Caco-2 (cell line): Measurements from ENCODE around the gene HLCS. TPM values are rescaled to one million over a fixed set of nuclear protein-coding genes. Genes with fewer than 3 reads are reported as not detected.

Experiments
- BruUV-seq: library from RNA; stranded (reverse); fragments of 400-500 nt; replicated peaks from 2 replicates; lab custom pipeline; 2021; lab: Mats Ljungman, UMichigan
- CTCF ChIA-PET: fragments of 300-600 bp; sonication (Branson Sonifier 250); formaldehyde crosslinking; loops from one replicate; lab custom pipeline; 2022; ENCODE audit warnings: antibody characterized with exemption; lab: Charles Lee
- POLR2A ChIA-PET: fragments of 300-600 bp; sonication (Branson Sonifier 250); formaldehyde crosslinking; loops from one replicate; lab custom pipeline; 2022; ENCODE audit warnings: antibody characterized with exemption; lab: Charles Lee
- DNase-seq, 2 experiments: peaks; one replicate each; pipeline versions ENCODE4 v3.0.0 to v3.0.0-alpha.2; 2020 to 2022
- H3K27me3 ChIP-seq: replicated peaks from 2 replicates; pipeline ENCODE4 v1.6.0; 2011; ENCODE audit warnings: low read length; ENCODE audit not compliant: control insufficient read depth, insufficient read depth
- H3K36me3 ChIP-seq: 2 replicates; pipeline ENCODE4 v1.5.1; 2011; ENCODE audit warnings: low read length; ENCODE audit not compliant: control insufficient read depth, insufficient read depth
- H3K4me1 ChIP-seq: fragments of 250-450 bp; sonication (Bioruptor Pico); 2 replicates; pipeline ENCODE4 v1.5.1; 2020; ENCODE audit warnings: mild to moderate bottlenecking
- H3K4me3 ChIP-seq: 2 replicates; pipeline ENCODE4 v1.5.1; 2011; ENCODE audit warnings: low read depth, mild to moderate bottlenecking, control low read depth, low read length
- H3K9me3 ChIP-seq: fragments of 250-450 bp; sonication (Bioruptor Pico); 2 replicates; pipeline ENCODE4 v1.5.1; 2020; ENCODE audit warnings: mild to moderate bottlenecking, moderate library complexity
- H3K27ac Mint-ChIP-seq: one replicate; pipeline ENCODE4 v1.8.0; 2022; ENCODE audit warnings: mixed read lengths; ENCODE audit not compliant: unreplicated experiment
- H3K27me3 Mint-ChIP-seq: one replicate; pipeline ENCODE4 v1.8.0; 2022; ENCODE audit warnings: mixed read lengths; ENCODE audit not compliant: insufficient read depth, unreplicated experiment
- H3K36me3 Mint-ChIP-seq: one replicate; pipeline ENCODE4 v1.8.0; 2022; ENCODE audit warnings: mild to moderate bottlenecking, mixed read lengths; ENCODE audit not compliant: insufficient read depth, unreplicated experiment
- H3K4me1 Mint-ChIP-seq: one replicate; pipeline ENCODE4 v1.8.0; 2022; ENCODE audit warnings: low read depth, mixed read lengths; ENCODE audit not compliant: unreplicated experiment
- H3K4me3 Mint-ChIP-seq: one replicate; pipeline ENCODE4 v1.8.0; 2022; ENCODE audit warnings: mild to moderate bottlenecking, moderate library complexity, mixed read lengths; ENCODE audit not compliant: unreplicated experiment
- H3K9me3 Mint-ChIP-seq: one replicate; pipeline ENCODE4 v1.8.0; 2022; ENCODE audit warnings: mixed read lengths; ENCODE audit not compliant: unreplicated experiment
- CTCF ChIP-seq, 2 experiments: fragments of 200-600 bp in 1 of 2; IDR thresholded peaks; 1 replicate in 1 of 2; 2 replicates in 1 of 2; pipeline versions ENCODE4 v1.5.1 to v1.8.0; 2011 to 2022; ENCODE audit warnings: antibody characterized with exemption in 1 of 2, control low read depth in 1 of 2, inconsistent platforms in 1 of 2, low read depth in 1 of 2, low read length in 1 of 2, mild to moderate bottlenecking in 1 of 2, moderate library complexity in 1 of 2; ENCODE audit not compliant: insufficient read depth in 1 of 2, severe bottlenecking in 1 of 2, unreplicated experiment in 1 of 2
- intact Hi-C: fragments of 100-400 bp; cut with micrococcal nuclease; formaldehyde crosslinking; loops from one replicate; pipeline ENCODE4 v1.10.0; 2022; ENCODE audit not compliant: unreplicated experiment
- total RNA-seq: library from RNA; stranded (reverse); gene quantifications from 2 replicates; pipeline ENCODE4 v1.2.3, GENCODE V29; 2022

Gene HLCS
- total RNA-seq, 1 experiment from 2014 or later: 26.2 TPM

GRCh38 chr21:36964827-36965719 lies 1.4 kb downstream of the HLCS start:
- no peaks in the 10 kb centered on the region for H3K9me3 Mint-ChIP-seq
- POLR2A ChIA-PET: interaction anchor here (0.6 to 1.0 kb wide), 2 partner anchors 12 to 439 kb away, joined by 4 to 7 read pairs; no protein-coding TSS in a partner anchor
- no peaks in the 10 kb centered on the region for H3K27me3 Mint-ChIP-seq
- Histone ChIP-seq H3K4me1 (peaks cover 26% of the 10 kb centered on the region), H3K36me3 (no peaks in the 10 kb centered on the region), H3K4me3 (peak overlapping the region; percentile 63), H3K9me3 (no peaks in the 10 kb centered on the region), H3K27me3 (no peaks in the 10 kb centered on the region)
- H3K36me3 Mint-ChIP-seq: peaks cover 32% of the 10 kb centered on the region
- BruUV-seq: TSS peak; percentile 61
- peak overlapping the region; percentile 98 for H3K27ac Mint-ChIP-seq
- intact Hi-C loops: loop anchor here (5.0 kb wide), 1 partner anchor 402 kb away; the partner anchor contains the start of gene DYRK1A
- H3K4me1 Mint-ChIP-seq: peaks cover 10% of the 10 kb centered on the region
- CTCF ChIA-PET: interaction anchor here (0.5 to 3.0 kb wide), 4 partner anchors 12 to 702 kb away, joined by 3 to 22 read pairs (median 4); no protein-coding TSS in a partner anchor
- peak overlapping the region; percentile 90 for H3K4me3 Mint-ChIP-seq
- DNase-seq: no peak
- no peak for TF ChIP-seq CTCF (IDR thresholded peaks at IDR 0.05; ENCODE audit: insufficient read depth in 1 of 2, low read depth in 1 of 2, low read length in 1 of 2, severe bottlenecking in 1 of 2, unreplicated experiment in 1 of 2)

GRCh38 chr21:36964398-36964797 lies 2.1 kb downstream of the HLCS start:
- intact Hi-C loops: no loop called here
- Mint-ChIP-seq H3K27ac (no peak overlapping the region), H3K4me1 (peaks cover 10% of the 10 kb centered on the region), H3K36me3 (peaks cover 26% of the 10 kb centered on the region), H3K9me3 (no peaks in the 10 kb centered on the region), H3K4me3 (peak overlapping the region; percentile 90), H3K27me3 (no peaks in the 10 kb centered on the region)
- ChIA-PET POLR2A (no interaction called here), CTCF (no interaction called here)
- Histone ChIP-seq H3K4me3 (no peak overlapping the region), H3K27me3 (no peaks in the 10 kb centered on the region), H3K36me3 (no peaks in the 10 kb centered on the region), H3K9me3 (no peaks in the 10 kb centered on the region), H3K4me1 (peaks cover 26% of the 10 kb centered on the region)
- BruUV-seq: no TSS peak
- DNase-seq: no peak
- no peak for TF ChIP-seq CTCF (IDR thresholded peaks at IDR 0.05; ENCODE audit: insufficient read depth in 1 of 2, low read depth in 1 of 2, low read length in 1 of 2, severe bottlenecking in 1 of 2, unreplicated experiment in 1 of 2)

GRCh38 chr21:36962098-36962780 lies 4.2 kb downstream of the HLCS start:
- no peaks in the 10 kb centered on the region for H3K27me3 ChIP-seq
- DNase-seq: no peak
- no TSS peak for BruUV-seq
- H3K9me3 Mint-ChIP-seq: no peaks in the 10 kb centered on the region
- H3K36me3 Mint-ChIP-seq: peaks cover 18% of the 10 kb centered on the region
- peaks cover 23% of the 10 kb centered on the region for H3K4me1 ChIP-seq
- no peak overlapping the region for H3K4me3 Mint-ChIP-seq
- peaks cover 10% of the 10 kb centered on the region for H3K4me1 Mint-ChIP-seq
- no peaks in the 10 kb centered on the region for H3K36me3 ChIP-seq
- intact Hi-C loops: no loop called here
- no peak for TF ChIP-seq CTCF (IDR thresholded peaks at IDR 0.05; ENCODE audit: insufficient read depth in 1 of 2, low read depth in 1 of 2, low read length in 1 of 2, severe bottlenecking in 1 of 2, unreplicated experiment in 1 of 2)
- no peak overlapping the region for H3K27ac Mint-ChIP-seq
- CTCF ChIA-PET: interaction anchor here (0.6 kb wide), 1 partner anchor 476 kb away, joined by 4 read pairs; no protein-coding TSS in a partner anchor
- H3K27me3 Mint-ChIP-seq: no peaks in the 10 kb centered on the region
- POLR2A ChIA-PET: no interaction called here
- H3K9me3 ChIP-seq: no peaks in the 10 kb centered on the region
- H3K4me3 ChIP-seq: no peak overlapping the region
